GM19397 (cell line): ENCODE results near the gene AARS1.
"Not testable (repeated sequence)": the region's sequence is repeated elsewhere in the genome, so short reads cannot be mapped to it uniquely, and the experiment has no call there.

Experiments
- ATAC-seq: cut with Tn5 transposase; IDR thresholded peaks from one replicate; pipeline ENCODE4 v1.9.1; 2021; ENCODE audit warnings: mild to moderate bottlenecking, moderate library complexity; ENCODE audit not compliant: unreplicated experiment

Gene AARS1

DNA sequence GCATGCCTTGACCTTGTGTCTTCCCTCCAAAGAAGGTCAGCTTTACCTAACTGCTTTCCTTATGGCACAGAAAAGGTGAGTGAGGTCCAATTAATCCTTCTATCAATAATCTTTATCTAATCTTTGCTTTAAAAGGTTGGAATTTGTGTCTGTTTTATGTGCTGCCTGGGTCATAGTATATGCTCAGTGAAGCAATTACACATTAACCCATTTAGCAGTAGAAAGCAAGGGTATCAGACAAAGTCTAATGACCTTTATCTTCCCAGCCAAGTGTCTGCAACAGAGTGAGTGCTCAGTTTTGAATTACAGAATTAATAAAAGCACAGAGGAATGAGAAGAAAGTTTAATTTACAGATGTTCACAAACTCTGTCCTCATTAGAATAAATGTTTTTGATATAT lies 63.3 kb downstream of the AARS1 start:
- ATAC-seq: not testable (repeated sequence)

DNA sequence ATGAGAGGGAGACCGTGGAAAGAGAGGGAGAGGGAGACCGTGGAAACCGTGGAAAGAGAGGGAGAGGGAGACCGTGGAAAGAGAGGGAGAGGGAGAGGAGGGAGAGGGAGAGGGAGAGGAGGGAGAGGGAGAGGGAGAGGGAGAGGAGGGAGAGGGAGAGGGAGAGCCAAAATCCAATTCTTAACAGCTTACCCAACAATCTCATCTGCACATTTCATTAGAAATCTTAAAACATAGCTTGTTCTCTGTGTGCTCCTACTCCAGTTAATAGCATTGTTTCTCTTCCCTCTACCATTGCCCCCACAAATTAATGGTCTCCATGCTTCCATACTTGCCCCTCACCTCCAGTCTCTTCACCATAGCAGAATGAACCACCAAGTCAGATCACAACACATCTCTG lies 63.9 kb downstream of the AARS1 start:
- not testable (repeated sequence) for ATAC-seq

DNA sequence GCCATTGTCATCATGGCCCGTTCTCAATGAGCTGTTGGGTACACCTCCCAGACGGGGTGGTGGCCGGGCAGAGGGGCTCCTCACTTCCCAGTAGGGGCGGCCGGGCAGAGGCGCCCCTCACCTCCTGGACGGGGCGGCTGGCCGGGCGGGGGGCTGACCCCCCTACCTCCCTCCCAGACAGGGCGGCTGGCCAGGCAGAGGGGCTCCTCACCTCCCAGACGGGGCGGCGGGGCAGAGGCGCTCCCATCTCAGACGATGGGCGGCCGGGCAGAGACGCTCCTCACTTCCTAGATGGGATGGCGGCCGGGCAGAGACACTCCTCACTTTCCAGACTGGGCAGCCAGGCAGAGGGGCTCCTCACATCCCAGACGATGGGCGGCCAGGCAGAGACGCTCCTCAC lies 64.7 kb downstream of the AARS1 start:
- not testable (repeated sequence) for ATAC-seq

DNA sequence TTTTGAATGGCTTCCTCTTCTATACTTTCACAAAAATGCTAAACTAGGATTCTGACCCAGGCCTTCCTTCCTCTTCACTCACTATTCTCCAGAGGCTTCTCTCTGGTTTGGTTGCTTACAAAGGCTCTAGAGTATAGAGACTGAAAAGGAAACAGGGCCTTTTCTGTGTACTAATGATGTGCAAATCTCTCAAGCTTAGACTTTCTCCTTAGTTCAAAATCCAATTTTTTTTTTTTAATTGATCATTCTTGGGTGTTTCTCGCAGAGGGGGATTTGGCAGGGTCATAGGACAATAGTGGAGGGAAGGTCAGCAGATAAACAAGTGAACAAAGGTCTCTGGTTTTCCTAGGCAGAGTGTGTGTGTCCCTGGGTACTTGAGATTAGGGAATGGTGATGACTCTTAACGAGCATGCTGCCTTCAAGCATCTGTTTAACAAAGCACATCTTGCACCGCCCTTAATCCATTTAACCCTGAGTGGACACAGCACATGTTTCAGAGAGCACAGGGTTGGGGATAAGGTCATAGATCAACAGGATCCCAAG lies 65.3 kb downstream of the AARS1 start:
- not testable (repeated sequence) for ATAC-seq

DNA sequence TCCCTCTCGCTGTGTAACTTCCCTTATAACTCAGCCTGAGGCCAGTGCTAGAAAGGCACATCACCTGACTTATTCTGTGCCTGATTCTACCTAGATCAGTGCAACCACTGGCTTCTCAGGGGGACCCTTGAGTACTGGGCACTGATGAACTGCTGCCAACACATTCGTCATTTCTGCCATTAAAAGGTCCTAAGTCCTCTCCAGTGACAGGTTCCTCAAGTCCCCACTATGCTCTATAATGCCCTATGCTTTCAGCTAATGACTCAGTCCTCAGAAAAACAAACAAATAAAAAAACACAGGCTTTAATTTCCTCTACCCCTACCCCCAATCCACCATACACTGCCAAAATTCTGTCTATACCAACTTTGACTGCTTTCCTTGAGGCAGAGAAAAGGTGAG lies 66.1 kb downstream of the AARS1 start:
- not testable (repeated sequence) for ATAC-seq

DNA sequence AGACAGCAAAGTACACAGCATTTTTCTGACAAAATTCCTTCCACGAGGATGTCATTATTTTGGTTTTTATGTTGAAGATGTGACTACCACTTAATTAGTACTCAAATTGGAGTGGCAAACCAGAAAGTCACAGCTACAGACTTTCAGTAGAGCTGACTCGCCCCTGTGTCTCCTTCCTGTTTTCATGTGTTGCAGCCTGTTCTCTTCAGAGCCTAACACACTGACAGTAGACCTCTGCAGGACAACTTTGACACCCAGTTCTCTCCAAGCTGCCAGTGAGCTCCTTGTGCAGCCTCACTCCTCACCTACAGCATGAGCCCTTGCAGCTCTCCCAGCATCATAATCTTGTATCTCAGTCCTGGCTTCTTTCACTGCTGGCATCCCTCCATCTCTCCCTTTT lies 66.7 kb downstream of the AARS1 start:
- ATAC-seq: not testable (repeated sequence)

DNA sequence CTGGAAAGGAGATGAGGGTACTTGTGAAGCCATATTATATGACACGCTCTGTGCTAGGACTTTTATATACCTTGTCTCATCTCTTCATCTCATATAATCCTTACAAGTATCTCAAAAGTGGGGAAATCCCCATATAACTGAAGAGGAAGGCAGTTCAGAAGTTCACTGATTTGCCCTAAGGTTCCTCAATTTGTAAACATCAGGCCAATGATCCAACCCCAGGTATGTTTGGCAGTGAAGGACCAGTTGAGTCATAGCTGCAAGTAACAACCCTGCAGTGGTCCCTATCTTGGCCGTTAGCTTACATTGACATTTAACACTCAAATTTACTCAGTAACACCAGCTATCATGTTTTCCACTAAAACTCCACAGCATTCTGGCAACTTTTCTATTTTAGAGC lies 70.7 kb downstream of the AARS1 start:
- not testable (repeated sequence) for ATAC-seq

DNA sequence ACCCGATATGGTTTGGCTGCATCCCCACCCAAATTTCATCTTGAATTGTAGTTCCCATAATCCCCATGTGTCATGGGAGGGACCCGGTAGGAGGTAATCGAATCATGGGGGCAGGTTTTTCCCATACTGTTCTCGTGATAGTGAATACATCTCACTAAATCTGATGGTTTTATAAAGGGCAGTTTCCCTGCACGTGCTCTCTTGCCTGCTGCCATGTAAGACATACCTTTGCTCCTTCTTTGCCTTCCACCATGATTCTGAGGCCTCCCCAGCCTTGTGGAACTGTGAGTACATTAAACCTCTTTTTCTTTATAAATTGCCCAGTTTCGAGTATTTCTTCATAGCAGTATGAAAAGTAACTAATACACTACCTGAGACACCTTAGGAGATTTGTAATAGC lies 82.9 kb downstream of the AARS1 start:
- ATAC-seq: not testable (repeated sequence)

DNA sequence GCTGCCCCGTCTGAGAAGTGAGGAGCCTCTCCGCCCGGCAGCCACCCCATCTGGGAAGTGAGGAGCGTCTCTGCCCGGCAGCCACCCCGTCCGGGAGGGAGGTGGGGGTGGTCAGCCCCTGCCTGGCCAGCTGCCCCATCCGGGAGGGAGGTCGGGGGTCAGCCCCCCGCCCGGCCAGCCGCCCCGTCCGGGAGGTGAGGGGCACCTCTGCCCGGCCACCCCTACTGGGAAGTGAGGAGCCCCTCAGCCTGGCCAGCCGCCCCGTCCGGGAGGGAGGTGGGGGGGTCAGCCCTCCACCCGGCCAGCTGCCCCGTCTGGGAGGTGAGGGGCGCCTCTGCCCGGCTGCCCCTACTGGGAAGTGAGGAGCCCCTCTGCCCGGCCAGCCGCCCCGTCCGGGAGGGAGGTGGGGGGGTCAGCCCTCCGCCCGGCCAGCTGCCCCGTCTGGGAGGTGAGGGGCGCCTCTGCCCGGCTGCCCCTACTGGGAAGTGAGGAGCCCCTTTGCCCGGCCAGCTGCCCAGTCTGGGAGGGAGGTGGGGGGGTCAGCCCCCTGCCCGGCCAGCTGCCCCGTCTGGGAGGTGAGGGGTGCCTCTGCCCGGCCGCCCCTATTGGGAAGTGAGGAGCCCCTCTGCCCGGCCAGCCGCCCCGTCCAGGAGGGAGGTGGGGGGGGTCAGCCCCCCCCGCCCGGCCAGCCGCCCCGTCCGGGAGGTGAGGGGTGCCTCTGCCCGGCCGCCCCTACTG lies 84.5 kb downstream of the AARS1 start:
- not testable (repeated sequence) for ATAC-seq

DNA sequence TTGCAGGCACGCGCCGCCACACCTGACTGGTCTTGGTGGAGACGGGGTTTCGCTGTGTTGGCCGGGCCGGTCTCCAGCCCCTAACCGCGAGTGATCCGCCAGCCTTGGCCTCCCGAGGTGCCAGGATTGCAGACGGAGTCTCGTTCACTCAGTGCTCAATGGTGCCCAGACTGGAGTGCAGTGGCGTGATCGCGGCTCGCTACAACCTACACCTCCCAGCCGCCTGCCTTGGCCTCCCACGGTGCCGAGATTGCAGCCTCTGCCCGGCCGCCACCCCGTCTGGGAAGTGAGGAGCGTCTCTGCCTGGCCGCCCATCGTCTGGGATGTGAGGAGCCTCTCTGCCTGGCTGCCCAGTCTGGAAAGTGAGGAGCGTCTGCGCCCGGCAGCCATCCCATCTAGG lies 85.3 kb downstream of the AARS1 start:
- ATAC-seq: not testable (repeated sequence)

DNA sequence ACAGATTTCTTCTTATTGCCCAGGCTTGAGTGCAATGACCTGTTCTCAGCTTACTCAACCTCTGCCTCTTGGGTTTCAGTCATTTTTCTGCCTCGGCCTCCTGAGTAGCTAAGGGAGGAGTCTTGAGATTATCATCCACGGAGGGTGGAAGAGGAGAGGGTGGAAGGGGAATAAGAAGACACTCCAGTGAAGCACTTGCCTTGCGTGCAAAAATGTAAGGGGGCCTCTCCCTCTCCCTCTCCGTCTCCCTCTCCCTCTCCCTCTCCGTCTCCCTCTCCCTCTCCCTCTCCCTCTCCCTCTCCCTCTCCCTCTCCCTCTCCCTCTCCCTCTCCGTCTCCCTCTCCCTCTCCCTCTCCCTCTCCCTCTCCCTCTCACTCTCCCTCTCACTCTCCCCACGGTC lies 85.8 kb downstream of the AARS1 start:
- ATAC-seq: not testable (repeated sequence)
